GM18858 (cell line): ENCODE measurements around the gene LAPTM5.

Experiments used
- ATAC-seq: cut with Tn5 transposase; IDR thresholded peaks from one replicate; pipeline ENCODE4 v1.9.1; 2021; ENCODE audit not compliant: unreplicated experiment

LAPTM5 gene

GRCh38 chr1:30719406-30720270 lies 37.9 kb downstream of the LAPTM5 start:
- peak; percentile 24 for ATAC-seq

GRCh38 chr1:30718636-30719405 lies 38.8 kb downstream of the LAPTM5 start:
- ATAC-seq: peak; percentile 37

GRCh38 chr1:30718091-30718635 lies 39.4 kb downstream of the LAPTM5 start:
- ATAC-seq: peak; percentile 62

- no peak for ATAC-seq
Observed at GRCh38 chr1:30716646-30717045, 40.9 kb downstream of the LAPTM5 start.

- ATAC-seq: no peak
Observed at GRCh38 chr1:30715886-30716285, 41.7 kb downstream of the LAPTM5 start.

- ATAC-seq: no peak
Observed at GRCh38 chr1:30715216-30715615, 42.4 kb downstream of the LAPTM5 start.

GRCh38 chr1:30714536-30715090 lies 43.0 kb downstream of the LAPTM5 start:
- no peak for ATAC-seq

- ATAC-seq: no peak
Observed at GRCh38 chr1:30714025-30714424, 43.5 kb downstream of the LAPTM5 start.

GRCh38 chr1:30713311-30713710 lies 44.3 kb downstream of the LAPTM5 start:
- ATAC-seq: no peak

- ATAC-seq: no peak
Observed at GRCh38 chr1:30712583-30712982, 45.0 kb downstream of the LAPTM5 start.

- ATAC-seq: no peak
Observed at GRCh38 chr1:30710407-30710806, 47.2 kb downstream of the LAPTM5 start.

- no peak for ATAC-seq
Observed at GRCh38 chr1:30708361-30708728, 49.2 kb downstream of the LAPTM5 start.

- ATAC-seq: no peak
Observed at GRCh38 chr1:30707412-30708360, 49.9 kb downstream of the LAPTM5 start.

GRCh38 chr1:30706528-30706927 lies 51.0 kb downstream of the LAPTM5 start:
- ATAC-seq: no peak

GRCh38 chr1:30705698-30706097 lies 51.9 kb downstream of the LAPTM5 start:
- ATAC-seq: no peak

GRCh38 chr1:30704765-30705509 lies 52.6 kb downstream of the LAPTM5 start:
- no peak for ATAC-seq

GRCh38 chr1:30704271-30704670 lies 53.3 kb downstream of the LAPTM5 start:
- ATAC-seq: no peak

- no peak for ATAC-seq
Observed at GRCh38 chr1:30702823-30703222, 54.8 kb downstream of the LAPTM5 start.

GRCh38 chr1:30701258-30701633 lies 56.3 kb downstream of the LAPTM5 start:
- no peak for ATAC-seq
